HG03097 (cell line): ENCODE measurements around the gene AKAP14.
"Not testable (repeated sequence)": the region's sequence is repeated elsewhere in the genome, so short reads cannot be mapped to it uniquely, and the experiment has no call there.

Experiments used
- ATAC-seq: cut with Tn5 transposase; IDR thresholded peaks from one replicate; pipeline ENCODE4 v1.9.1; 2021; ENCODE audit not compliant: unreplicated experiment, low FRiP score

Gene AKAP14

DNA sequence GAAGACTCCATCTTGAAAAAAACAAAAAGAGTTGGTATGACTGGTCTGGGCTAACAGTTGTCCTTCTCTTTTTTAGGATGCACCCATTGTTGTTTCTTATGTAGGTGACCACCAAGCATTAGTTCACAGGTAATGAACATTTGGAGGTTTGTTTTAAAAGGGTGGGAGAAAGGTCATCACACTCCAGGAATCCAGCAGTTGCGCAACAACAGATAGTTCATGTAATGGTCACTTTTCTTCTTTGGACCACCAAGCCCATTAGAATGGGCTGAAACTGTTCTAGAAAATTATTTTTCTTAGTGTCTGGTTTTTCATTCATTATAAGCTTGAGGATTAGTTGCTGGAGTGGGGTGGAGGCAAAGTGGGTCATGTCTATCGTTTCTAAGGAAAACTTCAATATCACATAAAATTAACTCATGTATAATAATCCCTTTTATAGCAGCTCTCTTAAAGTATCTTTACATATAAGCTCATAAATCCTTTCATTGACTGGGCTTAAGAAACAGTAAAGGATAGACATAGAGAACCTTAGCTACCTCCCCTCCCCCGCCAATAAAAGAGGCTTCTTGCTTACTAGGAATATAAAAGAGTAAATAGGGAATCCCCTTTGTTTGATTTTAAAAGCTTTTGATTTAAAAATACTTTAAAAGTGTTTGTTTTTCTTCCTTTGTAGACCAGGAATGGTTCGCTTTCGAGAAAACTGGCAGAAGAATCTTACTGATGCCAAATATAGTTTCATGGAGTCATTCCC, 24.3 kb downstream of the AKAP14 start:
- no peak for ATAC-seq

DNA sequence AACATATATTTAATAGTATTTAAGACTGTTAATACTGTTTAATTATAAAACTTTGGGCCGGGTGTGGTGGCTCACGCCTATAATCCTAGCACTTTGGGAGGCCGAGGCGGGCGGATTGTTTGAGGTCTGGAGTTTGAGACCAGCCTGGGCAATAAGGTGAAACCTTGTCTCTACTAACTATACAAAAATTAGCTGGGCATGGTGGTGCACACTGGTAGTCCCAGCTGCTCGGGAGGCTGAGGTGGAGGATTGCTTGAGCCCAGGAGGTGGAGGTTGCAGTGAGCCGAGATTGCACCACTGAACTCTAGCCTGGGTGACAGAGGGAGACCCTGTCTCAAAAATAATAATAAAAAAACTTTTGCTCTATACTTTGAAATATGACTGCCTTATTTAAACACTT, 26.7 kb downstream of the AKAP14 start:
- ATAC-seq: not testable (repeated sequence)

DNA sequence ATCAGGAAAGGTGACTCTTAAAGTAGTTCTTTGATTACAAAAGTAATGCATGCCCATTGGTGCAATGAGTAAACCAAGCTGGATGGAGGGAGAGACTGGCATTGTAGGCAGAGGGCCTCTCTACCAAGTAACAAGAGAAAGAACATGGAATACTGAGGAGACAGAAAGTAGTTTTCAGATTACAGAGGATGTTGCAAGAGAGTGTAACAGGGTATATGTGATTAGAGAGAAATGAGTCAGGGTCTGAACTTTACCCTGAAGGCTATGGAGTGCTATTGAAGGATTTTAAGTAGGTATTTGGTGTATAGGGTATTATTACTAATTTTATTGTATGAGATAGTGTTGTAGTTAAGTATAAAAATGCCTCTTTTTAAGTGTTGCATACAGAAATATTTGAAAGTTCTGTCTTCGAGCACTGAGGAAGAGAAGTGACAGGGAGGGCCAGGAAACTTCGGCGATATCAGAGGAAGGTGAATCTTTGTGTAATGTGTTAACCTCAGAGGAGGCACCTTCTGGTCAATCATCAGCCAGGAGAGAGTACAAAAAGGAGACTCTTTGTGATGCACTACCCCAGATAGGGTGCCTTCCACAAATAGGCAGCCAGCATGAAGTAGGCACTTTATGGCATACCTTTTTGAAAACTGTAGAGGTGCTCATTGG, 39.7 kb downstream of the AKAP14 start:
- ATAC-seq: no peak

DNA sequence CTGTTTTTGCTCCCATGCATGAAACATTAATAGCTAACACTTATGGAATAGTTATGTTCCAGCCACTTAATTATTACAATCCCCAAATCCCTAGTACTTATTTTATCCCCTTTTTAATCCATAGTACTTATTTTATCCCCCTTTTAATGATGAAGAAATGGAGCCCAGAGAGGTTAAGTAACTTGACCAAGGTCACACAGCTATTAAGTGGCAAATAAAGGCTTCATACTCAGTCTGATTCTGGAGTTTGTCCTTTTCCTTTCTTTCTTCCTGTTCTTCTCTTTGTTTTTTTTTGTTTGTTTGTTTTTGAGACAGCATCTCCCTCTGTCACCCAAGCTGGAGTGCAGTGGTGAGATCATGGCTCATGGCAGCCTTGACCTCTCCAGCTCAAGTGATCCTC, 45.6 kb downstream of the AKAP14 start:
- no peak for ATAC-seq

DNA sequence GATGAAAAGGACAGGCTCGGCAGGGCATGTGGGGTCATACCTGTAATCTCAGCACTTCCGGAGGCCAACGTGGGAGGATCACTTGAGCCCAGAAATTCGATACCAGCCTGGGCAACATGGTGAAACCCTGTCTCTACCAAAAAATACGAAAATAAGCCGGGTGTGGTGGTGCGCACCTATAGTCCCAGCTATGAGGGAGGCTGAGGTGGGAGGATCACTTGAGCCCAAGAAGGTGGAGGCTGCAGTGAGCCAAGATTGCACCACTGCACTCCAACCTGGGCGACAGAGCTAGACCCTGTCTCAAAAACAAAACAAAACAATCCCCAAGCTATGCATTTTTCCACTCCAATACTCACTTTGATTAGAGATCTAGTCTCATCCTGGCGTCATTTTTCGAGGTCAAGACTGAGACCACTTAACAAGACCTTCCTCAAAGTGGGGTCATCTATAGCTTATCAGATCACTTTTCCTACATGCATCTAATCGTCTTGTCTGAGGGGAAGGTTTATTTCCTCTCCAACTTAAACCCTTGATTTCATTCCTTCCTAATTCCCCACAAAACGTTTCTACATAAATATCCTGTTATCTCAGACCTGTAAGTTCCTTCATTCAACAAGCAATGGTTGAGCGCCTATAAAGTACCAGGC, 46.6 kb downstream of the AKAP14 start:
- ATAC-seq: no peak

DNA sequence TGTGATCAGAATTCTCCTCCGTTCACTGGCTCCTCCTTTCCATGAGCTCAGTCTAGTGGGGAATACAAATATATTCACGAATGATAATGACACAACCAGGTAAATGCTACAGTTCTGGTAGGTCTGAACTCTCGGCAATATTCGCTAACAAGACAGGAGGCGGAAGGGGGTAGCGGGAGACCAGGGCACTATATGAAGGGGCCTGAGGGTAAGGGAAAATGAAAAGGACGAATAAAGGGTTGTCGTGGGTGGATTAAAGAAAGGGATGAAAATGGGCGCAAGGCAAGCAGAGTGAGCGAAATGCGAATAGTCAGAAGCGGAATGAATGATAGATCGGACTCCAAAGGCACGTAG, 47.1 kb downstream of the AKAP14 start:
- ATAC-seq: no peak

DNA sequence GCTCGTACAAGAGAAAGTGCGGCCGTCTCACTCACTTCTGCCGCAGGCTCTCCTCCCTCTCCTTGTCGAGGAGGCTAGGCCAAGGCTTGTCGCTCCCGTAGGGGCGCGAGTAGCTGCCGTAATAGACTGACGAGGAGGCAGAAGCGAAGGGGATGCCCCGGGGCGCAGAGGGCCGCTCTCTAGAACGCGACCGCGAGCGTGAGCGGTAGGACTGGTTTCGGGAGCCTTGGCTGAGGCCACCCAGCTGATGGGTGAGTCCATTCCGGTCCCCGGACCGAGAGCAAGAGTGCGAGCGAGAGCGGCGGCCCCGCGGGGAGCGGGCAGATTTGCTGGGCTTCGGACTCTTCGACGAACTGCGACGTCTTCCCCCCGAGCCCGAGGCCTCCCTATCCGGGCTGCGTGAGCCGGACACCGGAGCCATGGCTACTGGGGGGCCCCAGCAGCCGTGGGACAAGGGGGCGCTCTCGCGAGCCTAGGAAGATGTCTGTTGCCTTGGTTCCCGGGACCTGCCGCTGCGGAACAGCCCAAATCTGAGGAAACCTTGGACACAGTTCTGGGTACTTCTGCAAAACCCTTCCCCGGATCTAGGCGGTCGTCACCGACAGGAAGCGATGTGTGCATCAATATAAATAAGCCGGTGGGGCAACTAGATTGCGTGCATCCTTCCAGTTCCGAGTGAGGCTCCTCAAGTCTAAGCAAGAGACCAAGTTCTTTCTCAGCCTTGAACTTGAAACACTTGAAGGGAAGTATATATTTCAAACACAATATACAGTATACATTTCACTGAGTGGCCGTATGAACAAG, 47.7 kb downstream of the AKAP14 start, which contains the start of gene NKAP:
TSS of gene NKAP (minus strand) at position 567 of the 804 bp plus-strand sequence. CDS start at position 421, 146 bp downstream.
- peak; percentile 75 for ATAC-seq

DNA sequence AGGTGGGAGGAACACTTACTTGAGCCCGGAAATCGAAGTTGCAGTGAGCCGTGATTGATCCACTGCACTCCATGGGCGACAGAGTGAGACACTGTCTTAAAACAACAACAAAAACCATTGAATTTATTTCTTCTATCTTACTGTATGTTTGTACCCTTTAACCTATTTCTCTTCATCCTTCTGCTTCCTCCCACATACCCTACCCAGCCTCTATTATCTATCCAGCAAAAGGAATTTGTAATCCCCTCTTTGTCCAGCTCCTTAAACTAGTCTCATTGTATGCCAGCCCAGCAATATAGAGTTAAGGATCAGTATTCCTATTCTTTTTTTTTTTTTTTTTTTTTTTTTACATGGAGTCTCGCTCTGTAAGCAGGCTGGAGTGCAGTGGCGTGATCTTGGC, 49.8 kb downstream of the AKAP14 start:
- no peak for ATAC-seq

DNA sequence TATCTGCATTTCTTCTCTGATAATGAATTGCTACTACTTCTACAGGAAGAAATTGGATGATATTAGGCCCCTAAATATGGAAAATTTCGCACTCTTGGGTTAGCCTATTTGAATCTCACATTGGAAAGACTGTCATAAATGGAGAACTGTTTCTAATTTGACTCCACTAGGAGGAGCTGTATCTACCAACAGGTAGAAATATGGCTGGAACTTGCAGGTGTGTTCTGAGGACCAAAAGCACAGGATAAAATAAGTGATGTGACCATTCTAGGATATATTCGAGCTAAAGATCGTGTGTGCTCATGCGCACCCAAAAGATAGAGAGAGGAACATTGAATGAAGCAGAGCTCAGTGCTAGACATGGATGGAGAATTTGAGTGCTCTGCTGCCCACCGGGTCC, 52.7 kb downstream of the AKAP14 start:
- no peak for ATAC-seq

DNA sequence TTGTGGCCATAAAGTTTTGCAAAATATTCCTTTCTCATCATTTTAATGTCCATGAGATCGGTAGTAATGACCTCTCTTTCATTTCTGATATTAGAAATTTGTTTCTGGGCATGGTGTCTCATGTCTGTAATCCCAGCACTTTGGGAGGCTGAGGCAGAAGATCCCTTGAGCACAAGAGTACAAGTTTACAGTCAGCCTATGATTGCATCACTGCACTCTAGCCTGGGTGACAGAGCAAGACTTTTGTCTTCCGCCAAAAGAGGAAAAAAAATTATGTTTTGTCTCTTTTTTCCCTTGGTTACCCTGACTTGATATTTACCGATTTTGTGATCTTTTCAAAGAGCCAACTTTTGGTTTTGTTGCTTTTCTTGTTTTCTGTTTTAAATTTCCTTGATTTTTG, 58.7 kb downstream of the AKAP14 start:
- no peak for ATAC-seq

DNA sequence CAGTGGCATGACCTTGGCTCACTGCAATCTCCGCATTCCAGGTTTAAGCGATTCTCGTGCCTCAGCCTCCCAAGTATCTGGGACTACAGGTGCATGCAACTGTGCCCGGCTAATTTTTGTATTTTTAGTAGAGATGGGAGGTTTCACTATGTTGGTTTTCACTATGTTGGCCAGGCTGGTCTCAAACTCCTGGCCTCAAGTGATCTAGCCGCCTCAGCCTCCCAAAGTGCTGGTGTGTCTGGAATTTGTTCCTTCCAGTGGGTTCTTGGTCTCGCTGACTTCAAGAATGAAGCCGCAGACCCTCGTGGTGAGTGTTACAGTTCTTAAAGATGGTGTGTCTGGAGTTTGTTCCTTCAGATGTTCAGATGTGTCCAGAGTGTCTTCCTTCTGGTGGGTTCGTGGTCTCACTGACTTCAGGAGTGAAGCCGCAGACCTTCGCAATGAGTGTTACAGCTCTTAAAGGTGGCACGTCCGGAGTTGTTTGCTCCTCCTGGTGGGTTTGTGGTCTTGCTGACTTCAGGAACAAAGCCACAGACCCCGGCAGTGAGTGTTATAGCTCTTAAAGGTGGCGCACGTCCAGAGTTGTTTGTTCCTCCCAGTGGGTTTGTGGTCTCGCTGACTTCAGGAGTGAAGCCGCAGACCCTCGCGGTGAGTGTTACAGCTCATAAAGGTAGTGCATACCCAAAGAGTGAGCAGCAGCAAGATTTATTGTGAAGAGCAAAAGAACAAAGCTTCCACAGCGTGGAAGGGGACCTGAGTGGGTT, 60.3 kb downstream of the AKAP14 start:
- not testable (repeated sequence) for ATAC-seq

DNA sequence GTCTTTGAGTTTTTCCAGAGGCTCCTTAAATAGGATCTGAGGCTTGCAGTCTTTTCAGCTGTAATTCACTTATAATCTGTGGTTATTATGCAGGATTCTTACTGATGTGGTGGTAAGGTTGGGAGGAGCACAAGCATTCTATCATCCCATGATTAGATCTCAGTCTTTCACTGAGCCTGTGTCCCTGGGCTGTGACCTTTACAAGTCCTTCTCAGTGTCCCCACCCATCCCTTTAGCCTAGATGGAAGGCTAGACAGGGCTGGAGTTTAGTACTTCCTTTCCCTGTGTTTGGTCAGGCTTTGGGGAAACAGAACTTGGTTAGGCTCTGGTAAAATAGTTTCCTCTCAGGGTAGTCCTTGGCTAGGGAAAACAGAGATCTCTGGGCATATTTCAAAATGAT, 64.9 kb downstream of the AKAP14 start:
- no peak for ATAC-seq

DNA sequence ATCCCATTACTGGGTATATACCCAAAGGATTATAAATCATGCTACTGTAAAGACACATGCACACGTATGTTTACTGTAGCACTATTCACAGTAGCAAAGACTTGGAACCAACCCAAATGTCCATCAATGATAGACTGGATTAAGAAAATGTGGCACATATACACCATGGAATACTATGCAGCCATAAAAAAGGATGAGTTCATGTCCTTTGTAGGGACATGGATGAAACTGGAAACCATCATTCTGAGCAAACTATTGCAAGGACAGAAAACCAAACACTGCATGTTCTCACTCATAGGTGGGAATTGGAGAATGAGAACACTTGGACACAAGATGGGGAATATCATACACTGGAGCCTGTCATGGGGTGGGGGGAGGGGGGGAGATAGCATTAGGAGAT, 71.1 kb downstream of the AKAP14 start:
- not testable (repeated sequence) for ATAC-seq
